ENCODE measurements around the gene SYT9. TPM values are rescaled to one million over a fixed set of nuclear protein-coding genes. Genes with fewer than 3 reads are reported as not detected.

The SYT9 gene
- total RNA-seq, 1 experiment from 2014 or later, result not detected

DNA sequence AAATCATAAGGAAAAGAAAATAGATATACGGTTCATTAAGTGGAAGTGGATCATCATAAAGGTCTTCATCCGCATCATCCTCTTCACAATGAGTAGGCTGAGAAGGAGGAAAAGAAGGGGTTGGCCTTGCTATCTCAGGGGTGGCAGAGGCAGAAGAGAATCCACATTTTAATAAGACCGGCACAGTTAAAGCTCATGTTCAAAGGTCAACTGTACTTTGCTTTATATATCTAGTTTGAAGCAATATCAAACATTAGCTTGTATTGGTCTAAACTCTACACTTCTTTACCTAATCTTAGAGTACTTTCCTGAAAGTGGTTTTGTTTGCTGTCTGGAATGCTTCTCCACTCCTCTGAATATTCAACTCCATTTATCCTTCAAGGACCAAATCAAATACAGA, 256.4 kb downstream of the SYT9 start:
- Histone ChIP-seq H4K20me1 (ENCODE audit: insufficient read depth) (no peaks in the 10 kb centered on the region), H3K27ac (no peak overlapping the region), H3K4me2 (no peak overlapping the region), H3K27me3 (ENCODE audit: insufficient read depth, low read depth) (no peaks in the 10 kb centered on the region), H3K79me2 (ENCODE audit: low read depth) (no peaks in the 10 kb centered on the region), H3F3A (ENCODE audit: insufficient read depth, low read depth) (no peaks in the 10 kb centered on the region), H2AFZ (no peak overlapping the region), H3K9me2 (ENCODE audit: insufficient read depth) (no peaks in the 10 kb centered on the region), H3K36me3 (ENCODE audit: low read depth) (no peaks in the 10 kb centered on the region), H3K9me3 (ENCODE audit: insufficient read depth, low read depth) (no peaks in the 10 kb centered on the region), H3K4me3 (no peak overlapping the region), H3K4me1 (replicated peaks; ENCODE audit: insufficient read depth) (no peaks in the 10 kb centered on the region)
- TF ChIP-seq EZH2 (IDR thresholded peaks at IDR 0.05; ENCODE audit: low read depth), result no peak
- no peak for TF ChIP-seq CTCF (conservative IDR thresholded peaks at IDR 0.05)
- ChIA-PET POLR2A (ENCODE audit: unreplicated experiment) (no interaction called here), CTCF (interaction anchor here (0.6 kb wide), 1 partner anchor 233 kb away, joined by 7 read pairs; no protein-coding TSS in a partner anchor)
- BruUV-seq (replicated peaks), result no TSS peak
- DNase-seq, result no peak
- intact Hi-C loops (cut with micrococcal nuclease; ENCODE audit: unreplicated experiment), result no loop called here

DNA sequence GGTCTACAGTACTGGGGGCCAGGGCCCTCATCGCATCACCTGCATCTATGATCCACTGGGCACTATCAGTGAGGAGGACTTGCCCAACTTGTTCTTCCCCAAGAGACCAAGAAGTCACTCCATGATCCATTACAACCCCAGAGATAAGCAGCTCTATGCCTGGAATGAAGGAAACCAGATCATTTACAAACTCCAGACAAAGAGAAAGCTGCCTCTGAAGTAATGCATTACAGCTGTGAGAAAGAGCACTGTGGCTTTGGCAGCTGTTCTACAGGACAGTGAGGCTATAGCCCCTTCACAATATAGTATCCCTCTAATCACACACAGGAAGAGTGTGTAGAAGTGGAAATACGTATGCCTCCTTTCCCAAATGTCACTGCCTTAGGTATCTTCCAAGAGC, 258.3 kb downstream of the SYT9 start:
- Histone ChIP-seq H4K20me1 (ENCODE audit: insufficient read depth) (no peaks in the 10 kb centered on the region), H3K36me3 (ENCODE audit: low read depth) (no peaks in the 10 kb centered on the region), H3K9me2 (ENCODE audit: insufficient read depth) (no peaks in the 10 kb centered on the region), H3K9me3 (ENCODE audit: insufficient read depth, low read depth) (no peaks in the 10 kb centered on the region), H2AFZ (no peak overlapping the region), H3F3A (ENCODE audit: insufficient read depth, low read depth) (no peaks in the 10 kb centered on the region), H3K79me2 (ENCODE audit: low read depth) (no peaks in the 10 kb centered on the region), H3K4me2 (no peak overlapping the region), H3K4me1 (replicated peaks; ENCODE audit: insufficient read depth) (no peaks in the 10 kb centered on the region), H3K27ac (no peak overlapping the region), H3K4me3 (no peak overlapping the region), H3K27me3 (ENCODE audit: insufficient read depth, low read depth) (no peaks in the 10 kb centered on the region)
- TF ChIP-seq EZH2 (IDR thresholded peaks at IDR 0.05; ENCODE audit: low read depth) (no peak), CTCF (conservative IDR thresholded peaks at IDR 0.05) (no peak)
- no TSS peak for BruUV-seq (replicated peaks)
- CTCF ChIA-PET, result no interaction called here
- DNase-seq, result no peak
- intact Hi-C loops (cut with micrococcal nuclease; ENCODE audit: unreplicated experiment), result loop anchor here (5.0 kb wide), 1 partner anchor 162 kb away; the partner anchor contains the start of gene CYB5R2
- POLR2A ChIA-PET (ENCODE audit: unreplicated experiment), result no interaction called here

GRCh38 chr11:7511401-7511800, 259.7 kb downstream of the SYT9 start:
- intact Hi-C loops (cut with micrococcal nuclease; ENCODE audit: unreplicated experiment), result loop anchor here (5.0 kb wide), 1 partner anchor 161 kb away; the partner anchor contains the start of gene CYB5R2
- Histone ChIP-seq H3K9me3 (ENCODE audit: insufficient read depth, low read depth) (no peaks in the 10 kb centered on the region), H3K4me2 (no peak overlapping the region), H3K27me3 (ENCODE audit: insufficient read depth, low read depth) (no peaks in the 10 kb centered on the region), H2AFZ (no peak overlapping the region), H3K27ac (no peak overlapping the region), H3K36me3 (ENCODE audit: low read depth) (no peaks in the 10 kb centered on the region), H4K20me1 (ENCODE audit: insufficient read depth) (no peaks in the 10 kb centered on the region), H3K79me2 (ENCODE audit: low read depth) (no peaks in the 10 kb centered on the region), H3K4me3 (no peak overlapping the region), H3F3A (ENCODE audit: insufficient read depth, low read depth) (no peaks in the 10 kb centered on the region), H3K9me2 (ENCODE audit: insufficient read depth) (no peaks in the 10 kb centered on the region), H3K4me1 (replicated peaks; ENCODE audit: insufficient read depth) (no peaks in the 10 kb centered on the region)
- no peak for DNase-seq
- POLR2A ChIA-PET (ENCODE audit: unreplicated experiment), result no interaction called here
- CTCF ChIA-PET, result no interaction called here
- TF ChIP-seq EZH2 (IDR thresholded peaks at IDR 0.05; ENCODE audit: low read depth), result no peak
- no peak for TF ChIP-seq CTCF (conservative IDR thresholded peaks at IDR 0.05)
- BruUV-seq (replicated peaks), result no TSS peak
